Activated B cell treated with CpG ODN at 0.5 μM for 24 hours (primary cell): ENCODE measurements around the gene PALLD. TPM values are rescaled to one million over a fixed set of nuclear protein-coding genes. Genes with fewer than 3 reads are reported as not detected.

Source experiments
- ATAC-seq: fragments of 200-7000 bp; cut with Tn5 transposase; one replicate; pipeline ENCODE4 v1.10.0; 2021; ENCODE audit warnings: low read depth, mild to moderate bottlenecking, moderate library complexity
- CTCF ChIA-PET: fragments of 350-600 bp; sonication (Branson Sonifier 250); formaldehyde crosslinking; loops from one replicate; lab custom pipeline; 2021; ENCODE audit warnings: antibody characterized with exemption; lab: Charles Lee
- POLR2A ChIA-PET: fragments of 350-600 bp; sonication (Branson Sonifier 250); formaldehyde crosslinking; loops from one replicate; lab custom pipeline; 2021; ENCODE audit warnings: antibody characterized with exemption; lab: Charles Lee
- DNase-seq: peaks from one replicate; pipeline ENCODE4 v3.0.0; 2022
- H3K27ac Mint-ChIP-seq: one replicate; pipeline ENCODE4 v1.8.0; 2020; ENCODE audit warnings: mixed read lengths
- H3K27me3 Mint-ChIP-seq: one replicate; pipeline ENCODE4 v1.8.0; 2021; ENCODE audit warnings: mixed read lengths
- H3K36me3 Mint-ChIP-seq: one replicate; pipeline ENCODE4 v1.8.0; 2021; ENCODE audit warnings: low read depth, mixed read lengths
- H3K4me1 Mint-ChIP-seq: one replicate; pipeline ENCODE4 v1.8.0; 2021; ENCODE audit warnings: mixed read lengths
- H3K4me3 Mint-ChIP-seq: one replicate; pipeline ENCODE4 v1.8.0; 2020; ENCODE audit warnings: mild to moderate bottlenecking, mixed read lengths
- H3K9me3 Mint-ChIP-seq: one replicate; pipeline ENCODE4 v1.8.0; 2020; ENCODE audit warnings: mixed read lengths
- intact Hi-C: fragments of 100-400 bp; cut with micrococcal nuclease; formaldehyde crosslinking; loops from one replicate; pipeline ENCODE4 v1.15.1; 2024
- total RNA-seq: library from RNA; stranded (reverse); gene quantifications from 2 replicates; pipeline ENCODE4 v1.2.3, GENCODE V29; 2022
- TF ChIP-seq, protein P1 (sequence below): fragments of 200-600 bp; IDR thresholded peaks from one replicate; pipeline ENCODE4 v1.8.0; 2022; ENCODE audit warnings: antibody characterized with exemption, mild to moderate bottlenecking

PALLD gene
- total RNA-seq, 1 donor from 2014 or later = 0.44 TPM

GRCh38 chr4:168503652-168504362 lies 7.0 kb downstream of the PALLD start:
- no peaks in the 10 kb centered on the region for H3K36me3 Mint-ChIP-seq
- POLR2A ChIA-PET = no interaction called here
- ATAC-seq (no peak), DNase-seq (no peak)
- H3K4me3 Mint-ChIP-seq = no peak overlapping the region
- intact Hi-C loops = no loop called here
- no peaks in the 10 kb centered on the region for H3K9me3 Mint-ChIP-seq
- peaks cover 5% of the 10 kb centered on the region for H3K27me3 Mint-ChIP-seq
- no peak overlapping the region for H3K27ac Mint-ChIP-seq
- TF ChIP-seq, protein P1, sequence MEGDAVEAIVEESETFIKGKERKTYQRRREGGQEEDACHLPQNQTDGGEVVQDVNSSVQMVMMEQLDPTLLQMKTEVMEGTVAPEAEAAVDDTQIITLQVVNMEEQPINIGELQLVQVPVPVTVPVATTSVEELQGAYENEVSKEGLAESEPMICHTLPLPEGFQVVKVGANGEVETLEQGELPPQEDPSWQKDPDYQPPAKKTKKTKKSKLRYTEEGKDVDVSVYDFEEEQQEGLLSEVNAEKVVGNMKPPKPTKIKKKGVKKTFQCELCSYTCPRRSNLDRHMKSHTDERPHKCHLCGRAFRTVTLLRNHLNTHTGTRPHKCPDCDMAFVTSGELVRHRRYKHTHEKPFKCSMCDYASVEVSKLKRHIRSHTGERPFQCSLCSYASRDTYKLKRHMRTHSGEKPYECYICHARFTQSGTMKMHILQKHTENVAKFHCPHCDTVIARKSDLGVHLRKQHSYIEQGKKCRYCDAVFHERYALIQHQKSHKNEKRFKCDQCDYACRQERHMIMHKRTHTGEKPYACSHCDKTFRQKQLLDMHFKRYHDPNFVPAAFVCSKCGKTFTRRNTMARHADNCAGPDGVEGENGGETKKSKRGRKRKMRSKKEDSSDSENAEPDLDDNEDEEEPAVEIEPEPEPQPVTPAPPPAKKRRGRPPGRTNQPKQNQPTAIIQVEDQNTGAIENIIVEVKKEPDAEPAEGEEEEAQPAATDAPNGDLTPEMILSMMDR = no peak
- peaks cover 6% of the 10 kb centered on the region for H3K4me1 Mint-ChIP-seq
- CTCF ChIA-PET = no interaction called here

DNA sequence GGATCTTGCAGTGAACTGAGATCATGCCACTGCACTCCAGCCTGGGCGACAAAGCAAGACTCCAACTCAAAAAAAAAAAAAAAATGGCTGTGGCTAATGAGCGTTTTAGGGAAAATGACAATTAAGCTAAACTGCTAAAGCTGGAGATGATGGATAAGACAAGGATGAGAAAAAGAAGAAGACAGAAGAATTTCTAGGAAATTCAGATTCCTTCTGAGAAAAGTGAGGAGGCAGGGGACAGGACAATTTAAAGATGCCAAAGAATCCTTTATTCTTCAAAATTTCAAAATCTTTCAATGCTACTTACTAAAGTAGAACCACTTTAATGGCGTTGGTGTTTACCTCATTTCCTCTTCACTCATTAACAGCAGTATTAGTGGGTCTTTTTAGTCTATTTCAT lies 7.7 kb downstream of the PALLD start:
- intact Hi-C loops = no loop called here
- Mint-ChIP-seq H3K4me3 (no peak overlapping the region), H3K27ac (no peak overlapping the region)

GRCh38 chr4:168506014-168506413 lies 9.2 kb downstream of the PALLD start:
- peaks cover 5% of the 10 kb centered on the region for H3K27me3 Mint-ChIP-seq

More for the DNA sequence above, 7.7 kb downstream of the PALLD start:
- Mint-ChIP-seq H3K27me3 (peaks cover 5% of the 10 kb centered on the region), H3K4me1 (peaks cover 6% of the 10 kb centered on the region), H3K9me3 (no peaks in the 10 kb centered on the region), H3K36me3 (no peaks in the 10 kb centered on the region)
- ChIA-PET CTCF (interaction anchor here (0.6 kb wide), 1 partner anchor 806 kb away, joined by 3 read pairs; no protein-coding TSS in a partner anchor), POLR2A (no interaction called here)
- ATAC-seq (no peak), DNase-seq (no peak)
- TF ChIP-seq, protein P1 = no peak

GRCh38 chr4:168507178-168507815 lies 10.4 kb downstream of the PALLD start:
- CTCF ChIA-PET = no interaction called here
- Mint-ChIP-seq H3K36me3 (no peaks in the 10 kb centered on the region), H3K9me3 (no peaks in the 10 kb centered on the region), H3K4me3 (no peak overlapping the region), H3K27ac (no peak overlapping the region), H3K27me3 (peaks cover 4% of the 10 kb centered on the region), H3K4me1 (peaks cover 6% of the 10 kb centered on the region)
- TF ChIP-seq, protein P1 = no peak
- no peak for DNase-seq
- ATAC-seq = no peak
- intact Hi-C loops = no loop called here
- POLR2A ChIA-PET = no interaction called here

More at GRCh38 chr4:168506014-168506413, 9.2 kb downstream of the PALLD start:
- Mint-ChIP-seq H3K9me3 (no peaks in the 10 kb centered on the region), H3K36me3 (no peaks in the 10 kb centered on the region), H3K27ac (no peak overlapping the region), H3K4me3 (no peak overlapping the region), H3K4me1 (peaks cover 6% of the 10 kb centered on the region)
- POLR2A ChIA-PET = no interaction called here
- DNase-seq (no peak), ATAC-seq (no peak)
- intact Hi-C loops = no loop called here
- CTCF ChIA-PET = no interaction called here
- TF ChIP-seq, protein P1 = no peak

DNA sequence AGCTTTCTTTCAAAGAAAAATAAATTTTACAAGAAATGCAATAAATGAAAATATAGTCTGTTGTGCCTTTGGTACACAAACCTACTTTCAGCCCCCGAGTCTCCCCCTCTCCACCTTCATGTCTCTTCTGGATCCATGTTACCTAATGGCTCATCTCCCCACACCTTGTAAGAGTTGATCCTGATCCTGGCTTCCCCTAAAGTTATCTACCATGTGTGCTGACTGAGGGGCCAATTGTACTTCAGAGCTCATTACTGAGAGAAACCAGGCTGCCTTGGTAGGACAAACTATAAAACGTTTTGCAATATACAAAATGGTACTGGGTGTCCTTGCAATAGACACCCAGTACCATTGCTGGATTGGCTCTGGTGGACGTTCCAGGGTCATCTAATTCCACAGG lies 11.8 kb downstream of the PALLD start:
- H3K4me3 Mint-ChIP-seq = no peak overlapping the region
- CTCF ChIA-PET = no interaction called here
- DNase-seq = no peak
- H3K27me3 Mint-ChIP-seq = no peaks in the 10 kb centered on the region
- POLR2A ChIA-PET = no interaction called here
- H3K36me3 Mint-ChIP-seq = no peaks in the 10 kb centered on the region
- no peaks in the 10 kb centered on the region for H3K9me3 Mint-ChIP-seq
- TF ChIP-seq, protein P1 = no peak
- H3K4me1 Mint-ChIP-seq = peaks cover 5% of the 10 kb centered on the region
- intact Hi-C loops = no loop called here
- no peak overlapping the region for H3K27ac Mint-ChIP-seq
- ATAC-seq = no peak
